PC-9 (cell line): ENCODE data around the gene FGFR2.

Experiments
- CTCF ChIP-seq: fragments of 200-600 bp; sonication (generic); conservative IDR thresholded peaks from 2 replicates; pipeline ENCODE4 v1.6.1; 2017; ENCODE audit warnings: mixed run types, antibody characterized with exemption, mild to moderate bottlenecking, moderate library complexity
- EZH2 ChIP-seq: fragments of 200-600 bp; sonication (generic); IDR thresholded peaks from 2 replicates; pipeline ENCODE4 v1.8.0; 2017; ENCODE audit warnings: antibody characterized with exemption, low read depth

GRCh38 chr10:121556455-121556854 is 41.8 kb downstream of the FGFR2 start:
- TF ChIP-seq CTCF: no peak
- TF ChIP-seq EZH2: no peak
